HepG2 (cell line): ENCODE results near the gene ZDHHC19. TPM values are rescaled to one million over a fixed set of nuclear protein-coding genes. Genes with fewer than 3 reads are reported as not detected.

ENCODE experiments used
- ATAC-seq: fragments of 200-7000 bp; cut with Tn5 transposase; 3 replicates; pipeline ENCODE4 v1.9.1; 2020; ENCODE audit warnings: mild to moderate bottlenecking, moderate library complexity
- BruUV-seq: library from RNA; stranded (reverse); fragments of 400-500 nt; replicated peaks from 2 replicates; lab custom pipeline; 2021; lab: Mats Ljungman, UMichigan
- CTCF ChIA-PET: fragments of 300-600 bp; formaldehyde crosslinking; extraction: SDS; loops from one replicate; lab custom pipeline; 2021; ENCODE audit warnings: low total read pairs, inconsistent platforms, low intra/inter-chr PET ratio; lab: Yijun Ruan, JAX
- POLR2A ChIA-PET: fragments of 350-600 bp; sonication (Branson Sonifier 250); formaldehyde crosslinking; loops from one replicate; lab custom pipeline; 2020; ENCODE audit warnings: antibody characterized with exemption, inconsistent platforms; lab: Yijun Ruan, JAX
- DNase-seq: peaks from one replicate; pipeline ENCODE4 v3.0.0-alpha.2; 2015; ENCODE audit warnings: low spot score
- FAIRE-seq: peaks from 3 replicates; lab custom pipeline; 2011; peaks lifted over from hg19 to GRCh38; lab: Jason Lieb, UNC
- H2AFZ ChIP-seq: one replicate; pipeline ENCODE4 v1.6.1; 2011; ENCODE audit warnings: low read length, inconsistent platforms
- H3K27ac ChIP-seq: fragments of 300-600 bp; 3 replicates; pipeline ENCODE4 v1.8.0; 2011; ENCODE audit warnings: mixed run types, mild to moderate bottlenecking, mixed read lengths, low read length, inconsistent platforms; ENCODE audit not compliant: insufficient read depth; ENCODE audit errors: extremely low read length
- H3K27me3 ChIP-seq, 2 experiments: fragments of 200-600 bp in 1 of 2; 2 replicates in 1 of 2; 3 replicates in 1 of 2; pipeline versions ENCODE4 v1.6.0 to v1.8.0; 2011; ENCODE audit warnings: low read length in 2 of 2, mild to moderate bottlenecking in 2 of 2, moderate library complexity in 2 of 2, inconsistent platforms in 1 of 2; ENCODE audit not compliant: insufficient read depth in 2 of 2, control insufficient read depth in 1 of 2
- H3K36me3 ChIP-seq, 2 experiments: fragments of 200-600 bp in 1 of 2; replicated peaks in 1 of 2; 2 replicates in 1 of 2; 3 replicates in 1 of 2; pipeline versions ENCODE4 v1.5.1 to v1.8.0; 2011; ENCODE audit warnings: low read length in 2 of 2, inconsistent platforms in 1 of 2; ENCODE audit not compliant: insufficient read depth in 2 of 2, control insufficient read depth in 1 of 2
- H3K4me1 ChIP-seq: 2 replicates; pipeline ENCODE4 v1.5.1; 2012; ENCODE audit warnings: low read length, inconsistent platforms; ENCODE audit not compliant: insufficient read depth
- H3K4me2 ChIP-seq: 2 replicates; pipeline ENCODE4 v1.6.0; 2011; ENCODE audit warnings: low read depth, low read length, inconsistent platforms
- H3K4me3 ChIP-seq, 3 experiments: fragments of 200-600 bp in 1 of 3; sonication (generic), shearing (Covaris generic) in 1 of 3; replicated peaks in 1 of 3; 2 replicates each; pipeline ENCODE4 v1.5.1; 2011 to 2016; ENCODE audit warnings: low read length in 3 of 3, inconsistent platforms in 2 of 3, low read depth in 2 of 3, mild to moderate bottlenecking in 2 of 3, control low read depth in 1 of 3, mixed read lengths in 1 of 3; ENCODE audit not compliant: insufficient read depth in 1 of 3
- H3K79me2 ChIP-seq: one replicate; pipeline ENCODE4 v1.6.1; 2011; ENCODE audit warnings: low read length, inconsistent platforms; ENCODE audit not compliant: insufficient read depth
- H3K9ac ChIP-seq: 2 replicates; pipeline ENCODE4 v1.6.0; 2011; ENCODE audit warnings: mild to moderate bottlenecking, low read depth, low read length, inconsistent platforms; ENCODE audit not compliant: insufficient read depth
- H3K9me3 ChIP-seq: 2 replicates; pipeline ENCODE4 v1.5.1; 2012; ENCODE audit warnings: mild to moderate bottlenecking, low read length
- H4K20me1 ChIP-seq: 2 replicates; pipeline ENCODE4 v1.6.0; 2011; ENCODE audit warnings: inconsistent platforms, mild to moderate bottlenecking, low read length, moderate library complexity; ENCODE audit not compliant: insufficient read depth
- DNMT1 ChIP-seq: sonication (generic); formaldehyde crosslinking; IDR thresholded peaks from 2 replicates; pipeline ENCODE4 v1.5.1; 2020; ENCODE audit warnings: mild to moderate bottlenecking, missing genetic modification reagents
- SALL1 ChIP-seq: sonication (generic); formaldehyde crosslinking; IDR thresholded peaks from 2 replicates; pipeline ENCODE4 v1.8.0; 2022; ENCODE audit warnings: mild to moderate bottlenecking, missing genetic modification reagents
- ZNF274 ChIP-seq: sonication (generic); formaldehyde crosslinking; IDR thresholded peaks from 2 replicates; pipeline ENCODE4 v1.5.1; 2020; ENCODE audit warnings: mild to moderate bottlenecking, missing genetic modification reagents
- WGBS: methylation state at CpG from one replicate; pipeline ENCODE4 v1.1.6; 2017; ENCODE audit warnings: low lambda C conversion rate; 5-methylcytosine and 5-hydroxymethylcytosine counted together
- in situ Hi-C: cut with HindIII; loops from 2 replicates; pipeline ENCODE4 v1.10.0; 2017; ENCODE audit warnings: low pct_unique_long_range_greater_than_20kb; ENCODE audit not compliant: extremely low pct_ligation_motif_present
- intact Hi-C: fragments of 100-400 bp; cut with micrococcal nuclease; formaldehyde crosslinking; loops from one replicate; pipeline ENCODE4 v1.10.0; 2022; ENCODE audit not compliant: unreplicated experiment
- polyA plus RNA-seq, 8 experiments: library from polyadenylated mRNA; depleted of rRNA in 3 of 8; stranded (reverse) in 7 of 8; unstranded in 1 of 8; fragments of >200 nt; fragmentation: Illumina TruSeq in 4 of 8; extraction: Trizol in 4 of 8; gene quantifications; 2 replicates each; pipeline versions ENCODE4 v1.2.1 to v1.2.3, GENCODE V29; 2011 to 2016; ENCODE audit warnings: low read depth in 4 of 8, missing spikeins in 1 of 8, mixed read lengths in 1 of 8; ENCODE audit not compliant: insufficient read depth in 1 of 8
- total RNA-seq, 5 experiments: library from RNA; depleted of rRNA; stranded (reverse); fragments of >200 nt; fragmentation: Illumina TruSeq; extraction: Trizol; gene quantifications; 2 replicates each; pipeline ENCODE4 v1.2.3, GENCODE V29; 2016; ENCODE audit warnings: low read depth in 1 of 5
- TF ChIP-seq, protein P1 (sequence below): IDR thresholded peaks from 2 replicates; pipeline ENCODE4 v1.6.1; 2018; ENCODE audit warnings: missing genetic modification reagents, mild to moderate bottlenecking, missing compliant biosample characterization
- TF ChIP-seq, protein P2 (sequence below): sonication (generic); formaldehyde crosslinking; IDR thresholded peaks from 2 replicates; pipeline ENCODE4 v1.5.0; 2020; ENCODE audit warnings: mild to moderate bottlenecking, missing genetic modification reagents, moderate library complexity
- TF ChIP-seq, protein P3 (sequence below): sonication (generic); formaldehyde crosslinking; IDR thresholded peaks from 2 replicates; pipeline ENCODE4 v1.5.1; 2020; ENCODE audit warnings: mild to moderate bottlenecking, missing genetic modification reagents, moderate library complexity
- TF ChIP-seq, protein P4 (sequence below): sonication (generic); formaldehyde crosslinking; IDR thresholded peaks from 2 replicates; pipeline ENCODE4 v1.5.0; 2020; ENCODE audit warnings: mild to moderate bottlenecking, missing genetic modification reagents

Gene ZDHHC19
- total and polyA plus RNA-seq, 2 of the 13 experiments (the other 11 are each of a cell fraction or from before 2014, with no cell fraction given) = 0.22 to 0.53 TPM

DNA sequence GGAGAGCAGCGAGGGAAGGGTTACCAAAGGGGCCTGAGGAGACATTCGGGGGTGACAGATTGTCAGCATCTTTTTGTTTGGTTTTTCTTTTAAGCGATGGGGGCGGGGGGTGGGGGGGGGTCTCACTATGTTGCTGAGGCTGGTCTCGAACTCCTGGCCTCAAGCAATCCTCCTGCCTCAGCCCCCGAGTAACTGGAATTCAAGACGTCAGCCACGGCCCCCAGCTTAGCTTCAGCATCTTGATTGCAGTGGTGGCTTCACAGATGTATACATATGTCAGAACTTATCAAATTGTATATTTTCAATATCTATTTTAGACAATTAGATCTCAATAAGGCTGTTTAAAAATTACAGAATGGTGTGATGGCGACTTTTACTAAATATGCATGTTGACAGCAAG is 30.9 kb downstream of the ZDHHC19 start (continued):
- TF ChIP-seq, protein P1, sequence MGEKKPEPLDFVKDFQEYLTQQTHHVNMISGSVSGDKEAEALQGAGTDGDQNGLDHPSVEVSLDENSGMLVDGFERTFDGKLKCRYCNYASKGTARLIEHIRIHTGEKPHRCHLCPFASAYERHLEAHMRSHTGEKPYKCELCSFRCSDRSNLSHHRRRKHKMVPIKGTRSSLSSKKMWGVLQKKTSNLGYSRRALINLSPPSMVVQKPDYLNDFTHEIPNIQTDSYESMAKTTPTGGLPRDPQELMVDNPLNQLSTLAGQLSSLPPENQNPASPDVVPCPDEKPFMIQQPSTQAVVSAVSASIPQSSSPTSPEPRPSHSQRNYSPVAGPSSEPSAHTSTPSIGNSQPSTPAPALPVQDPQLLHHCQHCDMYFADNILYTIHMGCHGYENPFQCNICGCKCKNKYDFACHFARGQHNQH = no peak

DNA sequence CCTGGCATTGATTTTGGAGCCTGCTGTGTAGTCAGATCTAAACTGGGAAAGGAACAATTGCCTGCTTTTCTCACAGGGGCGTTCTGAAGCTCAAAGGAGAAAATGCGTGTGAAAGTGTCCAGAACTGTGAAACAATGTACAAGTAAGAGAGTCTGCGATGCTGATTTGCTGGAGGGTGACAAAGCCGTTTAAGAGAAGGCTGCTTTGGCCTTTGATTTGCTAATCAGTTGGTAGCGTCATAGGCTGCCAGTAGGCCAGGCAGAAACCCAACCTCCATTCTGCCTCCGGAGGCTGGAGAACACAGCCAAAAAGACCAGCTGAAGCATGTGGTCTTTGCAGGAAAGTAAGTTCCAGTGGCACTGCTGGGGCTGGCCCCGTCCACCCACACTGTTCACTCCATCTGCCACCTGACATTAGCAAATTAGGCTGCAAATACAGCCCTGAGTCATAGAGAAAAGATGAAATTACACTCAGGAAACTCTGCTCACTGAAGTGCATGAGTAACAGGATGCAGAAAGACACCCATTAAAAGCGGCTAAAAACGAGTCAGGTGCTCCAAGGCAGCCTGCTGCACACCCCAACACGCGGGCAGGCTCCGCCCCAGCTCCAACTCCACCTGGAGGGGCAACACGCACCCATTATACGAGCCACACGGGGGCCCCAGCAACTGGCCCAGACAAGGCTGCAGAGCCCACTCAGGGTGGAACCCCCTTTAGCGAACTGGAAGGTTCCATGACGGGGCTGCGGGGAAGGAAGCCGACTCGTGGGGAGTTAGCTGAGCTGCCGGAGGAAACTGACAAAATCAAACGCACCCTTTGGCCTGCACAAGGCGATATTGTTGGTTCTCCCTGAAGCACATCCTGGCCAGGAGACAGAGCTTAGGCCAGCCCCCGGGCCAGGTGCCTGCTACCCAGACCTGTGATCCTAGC is 31.6 kb downstream of the ZDHHC19 start:
- ChIA-PET CTCF (no interaction called here), POLR2A (no interaction called here)
- WGBS = 23% methylated on average over 14 of the region's 24 CpGs
- peak overlapping the region; percentile 36 for H3K4me2 ChIP-seq
- no peak for DNase-seq
- 0 out of 6 replicates have a peak overlapping the region, but pooled peaks of 1 of the 3 experiments have one; percentile 2 for H3K4me3 ChIP-seq
- no peaks in the 10 kb centered on the region for H4K20me1 ChIP-seq
- ATAC-seq = peak; percentile 20
- intact Hi-C loops (loop anchor here (10.0 kb wide), 1 partner anchor 55 kb away; no protein-coding TSS in a partner anchor), in situ Hi-C loops (no loop called here)
- FAIRE-seq = no peak
- H3K9me3 ChIP-seq = no peaks in the 10 kb centered on the region
- H3K36me3 ChIP-seq = no peaks in the 10 kb centered on the region
- H3K79me2 ChIP-seq = no peaks in the 10 kb centered on the region
- no peak overlapping the region for H2AFZ ChIP-seq
- peaks cover 1 to 16% of the 10 kb centered on the region in 2 experiments; a peak in 2 of 5 replicates for H3K27me3 ChIP-seq
- TF ChIP-seq, protein P2, sequence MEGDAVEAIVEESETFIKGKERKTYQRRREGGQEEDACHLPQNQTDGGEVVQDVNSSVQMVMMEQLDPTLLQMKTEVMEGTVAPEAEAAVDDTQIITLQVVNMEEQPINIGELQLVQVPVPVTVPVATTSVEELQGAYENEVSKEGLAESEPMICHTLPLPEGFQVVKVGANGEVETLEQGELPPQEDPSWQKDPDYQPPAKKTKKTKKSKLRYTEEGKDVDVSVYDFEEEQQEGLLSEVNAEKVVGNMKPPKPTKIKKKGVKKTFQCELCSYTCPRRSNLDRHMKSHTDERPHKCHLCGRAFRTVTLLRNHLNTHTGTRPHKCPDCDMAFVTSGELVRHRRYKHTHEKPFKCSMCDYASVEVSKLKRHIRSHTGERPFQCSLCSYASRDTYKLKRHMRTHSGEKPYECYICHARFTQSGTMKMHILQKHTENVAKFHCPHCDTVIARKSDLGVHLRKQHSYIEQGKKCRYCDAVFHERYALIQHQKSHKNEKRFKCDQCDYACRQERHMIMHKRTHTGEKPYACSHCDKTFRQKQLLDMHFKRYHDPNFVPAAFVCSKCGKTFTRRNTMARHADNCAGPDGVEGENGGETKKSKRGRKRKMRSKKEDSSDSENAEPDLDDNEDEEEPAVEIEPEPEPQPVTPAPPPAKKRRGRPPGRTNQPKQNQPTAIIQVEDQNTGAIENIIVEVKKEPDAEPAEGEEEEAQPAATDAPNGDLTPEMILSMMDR (CRISPR knock-in tag) = peak; percentile 16; the same call in 1 of the 2 replicates
- TF ChIP-seq, protein P3, sequence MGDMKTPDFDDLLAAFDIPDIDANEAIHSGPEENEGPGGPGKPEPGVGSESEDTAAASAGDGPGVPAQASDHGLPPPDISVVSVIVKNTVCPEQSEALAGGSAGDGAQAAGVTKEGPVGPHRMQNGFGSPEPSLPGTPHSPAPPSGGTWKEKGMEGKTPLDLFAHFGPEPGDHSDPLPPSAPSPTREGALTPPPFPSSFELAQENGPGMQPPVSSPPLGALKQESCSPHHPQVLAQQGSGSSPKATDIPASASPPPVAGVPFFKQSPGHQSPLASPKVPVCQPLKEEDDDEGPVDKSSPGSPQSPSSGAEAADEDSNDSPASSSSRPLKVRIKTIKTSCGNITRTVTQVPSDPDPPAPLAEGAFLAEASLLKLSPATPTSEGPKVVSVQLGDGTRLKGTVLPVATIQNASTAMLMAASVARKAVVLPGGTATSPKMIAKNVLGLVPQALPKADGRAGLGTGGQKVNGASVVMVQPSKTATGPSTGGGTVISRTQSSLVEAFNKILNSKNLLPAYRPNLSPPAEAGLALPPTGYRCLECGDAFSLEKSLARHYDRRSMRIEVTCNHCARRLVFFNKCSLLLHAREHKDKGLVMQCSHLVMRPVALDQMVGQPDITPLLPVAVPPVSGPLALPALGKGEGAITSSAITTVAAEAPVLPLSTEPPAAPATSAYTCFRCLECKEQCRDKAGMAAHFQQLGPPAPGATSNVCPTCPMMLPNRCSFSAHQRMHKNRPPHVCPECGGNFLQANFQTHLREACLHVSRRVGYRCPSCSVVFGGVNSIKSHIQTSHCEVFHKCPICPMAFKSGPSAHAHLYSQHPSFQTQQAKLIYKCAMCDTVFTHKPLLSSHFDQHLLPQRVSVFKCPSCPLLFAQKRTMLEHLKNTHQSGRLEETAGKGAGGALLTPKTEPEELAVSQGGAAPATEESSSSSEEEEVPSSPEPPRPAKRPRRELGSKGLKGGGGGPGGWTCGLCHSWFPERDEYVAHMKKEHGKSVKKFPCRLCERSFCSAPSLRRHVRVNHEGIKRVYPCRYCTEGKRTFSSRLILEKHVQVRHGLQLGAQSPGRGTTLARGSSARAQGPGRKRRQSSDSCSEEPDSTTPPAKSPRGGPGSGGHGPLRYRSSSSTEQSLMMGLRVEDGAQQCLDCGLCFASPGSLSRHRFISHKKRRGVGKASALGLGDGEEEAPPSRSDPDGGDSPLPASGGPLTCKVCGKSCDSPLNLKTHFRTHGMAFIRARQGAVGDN = peak; percentile 34; the same call in 1 of the 2 replicates
- TF ChIP-seq DNMT1 (CRISPR knock-in tag) (no peak), ZNF274 (0 out of 2 replicates have a peak, but pooled peaks have one; percentile 38), SALL1 (no peak)
- TF ChIP-seq, protein P4, sequence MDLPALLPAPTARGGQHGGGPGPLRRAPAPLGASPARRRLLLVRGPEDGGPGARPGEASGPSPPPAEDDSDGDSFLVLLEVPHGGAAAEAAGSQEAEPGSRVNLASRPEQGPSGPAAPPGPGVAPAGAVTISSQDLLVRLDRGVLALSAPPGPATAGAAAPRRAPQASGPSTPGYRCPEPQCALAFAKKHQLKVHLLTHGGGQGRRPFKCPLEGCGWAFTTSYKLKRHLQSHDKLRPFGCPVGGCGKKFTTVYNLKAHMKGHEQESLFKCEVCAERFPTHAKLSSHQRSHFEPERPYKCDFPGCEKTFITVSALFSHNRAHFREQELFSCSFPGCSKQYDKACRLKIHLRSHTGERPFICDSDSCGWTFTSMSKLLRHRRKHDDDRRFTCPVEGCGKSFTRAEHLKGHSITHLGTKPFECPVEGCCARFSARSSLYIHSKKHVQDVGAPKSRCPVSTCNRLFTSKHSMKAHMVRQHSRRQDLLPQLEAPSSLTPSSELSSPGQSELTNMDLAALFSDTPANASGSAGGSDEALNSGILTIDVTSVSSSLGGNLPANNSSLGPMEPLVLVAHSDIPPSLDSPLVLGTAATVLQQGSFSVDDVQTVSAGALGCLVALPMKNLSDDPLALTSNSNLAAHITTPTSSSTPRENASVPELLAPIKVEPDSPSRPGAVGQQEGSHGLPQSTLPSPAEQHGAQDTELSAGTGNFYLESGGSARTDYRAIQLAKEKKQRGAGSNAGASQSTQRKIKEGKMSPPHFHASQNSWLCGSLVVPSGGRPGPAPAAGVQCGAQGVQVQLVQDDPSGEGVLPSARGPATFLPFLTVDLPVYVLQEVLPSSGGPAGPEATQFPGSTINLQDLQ (CRISPR knock-in tag) = no peak
- H3K9ac ChIP-seq = no peak overlapping the region; the same call in 1 of the 2 replicates
- no TSS peak for BruUV-seq
- no peak overlapping the region for H3K27ac ChIP-seq
- peaks cover 26% of the 10 kb centered on the region for H3K4me1 ChIP-seq
